Stimulated activated CD8-positive, alpha-beta memory T cell treated with anti-CD3 and anti-CD28 coated beads, Interleukin-12 subunit alpha, Interleukin-12 subunit beta, amount 100 ng/mL, for 24 hours (primary cell): ENCODE results near the gene IFNL3.
A peak's percentile ranks its signal among the peaks of the same experiment; 100 is the strongest.
"Not testable (repeated sequence)": the region's sequence is repeated elsewhere in the genome, so short reads cannot be mapped to it uniquely, and the experiment has no call there.

Source experiments
- DNase-seq: peaks from one replicate; pipeline ENCODE4 v3.0.0-alpha.2; 2020; ENCODE audit errors: extremely low read depth

The IFNL3 gene

GRCh38 chr19:39218230-39219007 is 26.4 kb downstream of the IFNL3 start:
- no peak for DNase-seq

- no peak for DNase-seq
Measured at GRCh38 chr19:39217094-39217493, 27.7 kb downstream of the IFNL3 start.

GRCh38 chr19:39215323-39215722 is 29.5 kb downstream of the IFNL3 start:
- DNase-seq: not testable (repeated sequence)

GRCh38 chr19:39212375-39212742 is 32.4 kb downstream of the IFNL3 start:
- peak; percentile 21 for DNase-seq

- no peak for DNase-seq
Measured at GRCh38 chr19:39211731-39212374, 33.0 kb downstream of the IFNL3 start.

- no peak for DNase-seq
Measured at GRCh38 chr19:39209196-39209595, 35.6 kb downstream of the IFNL3 start.

GRCh38 chr19:39208175-39208795 is 36.5 kb downstream of the IFNL3 start:
- no peak for DNase-seq

GRCh38 chr19:39207293-39207836 is 37.4 kb downstream of the IFNL3 start:
- no peak for DNase-seq

- no peak for DNase-seq
Measured at GRCh38 chr19:39206122-39206521, 38.7 kb downstream of the IFNL3 start.

GRCh38 chr19:39205449-39205764 is 39.4 kb downstream of the IFNL3 start:
- DNase-seq: no peak

GRCh38 chr19:39203372-39204341 is 41.1 kb downstream of the IFNL3 start, which contains the start of gene SYCN:
TSS of gene SYCN (minus strand) at chr19:39204263. CDS start at chr19:39204254, 9 bp downstream.
- DNase-seq: no peak

- DNase-seq: no peak
Measured at GRCh38 chr19:39202998-39203355, 41.8 kb downstream of the IFNL3 start.

GRCh38 chr19:39200803-39201115 is 44.0 kb downstream of the IFNL3 start:
- no peak for DNase-seq

- no peak for DNase-seq
Measured at GRCh38 chr19:39200066-39200802, 44.6 kb downstream of the IFNL3 start.

- DNase-seq: no peak
Measured at GRCh38 chr19:39199025-39199424, 45.8 kb downstream of the IFNL3 start.

- no peak for DNase-seq
Measured at GRCh38 chr19:39197808-39198207, 47.0 kb downstream of the IFNL3 start.

- DNase-seq: no peak
Measured at GRCh38 chr19:39196860-39197562, 47.8 kb downstream of the IFNL3 start, which contains the start of gene NCCRP1. TSS of gene NCCRP1 (plus strand) at chr19:39196964. CDS start at chr19:39196983, 19 bp downstream.

- DNase-seq: no peak
Measured at GRCh38 chr19:39196320-39196719, 48.5 kb downstream of the IFNL3 start.

GRCh38 chr19:39195755-39196154 is 49.1 kb downstream of the IFNL3 start:
- DNase-seq: no peak

- DNase-seq: no peak
Measured at GRCh38 chr19:39194832-39195542, 49.8 kb downstream of the IFNL3 start.
